8988T (cell line): ENCODE results near the gene RIPOR3.
"Not testable (repeated sequence)": the region's sequence is repeated elsewhere in the genome, so short reads cannot be mapped to it uniquely, and the experiment has no call there.

Experiments
- DNase-seq: peaks from one replicate; pipeline ENCODE4 v3.0.0; 2011

The RIPOR3 gene

GRCh38 chr20:50630578-50631263, 60.6 kb downstream of the RIPOR3 start:
- DNase-seq: peak; percentile 11

- DNase-seq: no peak
Measured at GRCh38 chr20:50629670-50630045, 61.7 kb downstream of the RIPOR3 start.

- DNase-seq: no peak
Measured at GRCh38 chr20:50628853-50629669, 62.3 kb downstream of the RIPOR3 start.

- no peak for DNase-seq
Measured at GRCh38 chr20:50628332-50628731, 63.0 kb downstream of the RIPOR3 start.

- DNase-seq: no peak
Measured at GRCh38 chr20:50627747-50628146, 63.6 kb downstream of the RIPOR3 start.

- peak; percentile 71 for DNase-seq
Measured at GRCh38 chr20:50625986-50626677, 65.2 kb downstream of the RIPOR3 start.

- no peak for DNase-seq
Measured at GRCh38 chr20:50624351-50625016, 66.9 kb downstream of the RIPOR3 start.

- no peak for DNase-seq
Measured at GRCh38 chr20:50621068-50621665, 70.2 kb downstream of the RIPOR3 start.

- DNase-seq: not testable (repeated sequence)
Measured at GRCh38 chr20:50620459-50620858, 70.9 kb downstream of the RIPOR3 start.

GRCh38 chr20:50618537-50618936, 72.8 kb downstream of the RIPOR3 start:
- no peak for DNase-seq

GRCh38 chr20:50617022-50617421, 74.3 kb downstream of the RIPOR3 start:
- DNase-seq: no peak

GRCh38 chr20:50615407-50615806, 75.9 kb downstream of the RIPOR3 start:
- no peak for DNase-seq

GRCh38 chr20:50613438-50614169, 77.7 kb downstream of the RIPOR3 start:
- DNase-seq: no peak

GRCh38 chr20:50611128-50611810, 80.1 kb downstream of the RIPOR3 start:
- DNase-seq: no peak

GRCh38 chr20:50610212-50610718, 81.1 kb downstream of the RIPOR3 start:
- DNase-seq: peak; percentile 59

- no peak for DNase-seq
Measured at GRCh38 chr20:50609438-50609989, 81.8 kb downstream of the RIPOR3 start.

- DNase-seq: no peak
Measured at GRCh38 chr20:50608750-50609104, 82.6 kb downstream of the RIPOR3 start.

GRCh38 chr20:50607850-50608749, 83.2 kb downstream of the RIPOR3 start:
- DNase-seq: no peak

GRCh38 chr20:50607436-50607835, 83.9 kb downstream of the RIPOR3 start:
- no peak for DNase-seq

GRCh38 chr20:50605136-50605535, 86.2 kb downstream of the RIPOR3 start:
- DNase-seq: no peak
